HL-60 (cell line): ENCODE measurements around the gene SPON1.

Experiments used
- DNase-seq, 2 experiments: peaks; one replicate each; pipeline ENCODE4 v3.0.0-alpha.2; 2010 to 2020; ENCODE audit warnings: low read depth in 1 of 2, low spot score in 1 of 2
- H3K27ac ChIP-seq: fragments of 250-450 bp; sonication (Bioruptor Pico); replicated peaks from 2 replicates; pipeline ENCODE4 v1.5.1; 2020; ENCODE audit warnings: mild to moderate bottlenecking, moderate library complexity
- H3K27me3 ChIP-seq: fragments of 250-450 bp; sonication (Bioruptor Pico); 2 replicates; pipeline ENCODE4 v1.5.1; 2021; ENCODE audit warnings: mild to moderate bottlenecking, moderate library complexity; ENCODE audit not compliant: insufficient read depth, poor library complexity, severe bottlenecking
- H3K4me3 ChIP-seq: replicated peaks from 2 replicates; pipeline ENCODE4 v1.5.1; 2011; ENCODE audit warnings: mild to moderate bottlenecking, control low read depth, low read length; ENCODE audit not compliant: insufficient read depth
- CTCF ChIP-seq: IDR thresholded peaks from one replicate; pipeline ENCODE4 v1.5.1; 2011; ENCODE audit warnings: low read length, control low read depth, inconsistent platforms; ENCODE audit not compliant: insufficient read depth
- GABPA ChIP-seq: IDR thresholded peaks from 2 replicates; pipeline ENCODE4 v1.6.1; 2012; ENCODE audit warnings: low read depth
- POLR2AphosphoS5 ChIP-seq: IDR thresholded peaks from 2 replicates; pipeline ENCODE4 v1.6.1; 2012; ENCODE audit warnings: low read depth
- SPI1 ChIP-seq: IDR thresholded peaks from 2 replicates; pipeline ENCODE4 v1.6.1; 2012; ENCODE audit warnings: low read depth, mild to moderate bottlenecking, borderline replicate concordance
- TF ChIP-seq, protein P1 (sequence below): IDR thresholded peaks from 2 replicates; pipeline ENCODE4 v1.6.1; 2012; ENCODE audit warnings: low read depth; ENCODE audit not compliant: insufficient replicate concordance

Gene SPON1

DNA sequence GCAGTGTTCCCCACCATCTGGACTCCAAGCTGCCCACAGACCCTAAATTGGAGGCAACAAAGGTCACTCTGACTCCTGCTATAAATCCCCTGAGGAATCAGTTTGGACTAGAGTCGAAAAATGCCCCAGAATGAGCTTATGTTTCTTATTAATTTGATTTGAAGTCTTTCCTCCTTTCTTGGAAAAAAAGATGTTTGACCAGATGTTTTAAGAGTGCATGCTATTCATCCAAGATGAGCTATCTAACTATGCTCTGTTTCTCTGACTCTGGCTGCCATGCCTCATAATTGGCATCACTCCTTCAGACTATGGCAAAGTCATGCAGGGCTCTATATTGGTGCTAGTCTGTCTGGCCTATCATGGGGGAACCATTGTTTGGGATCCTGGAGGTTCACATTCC, 174.0 kb downstream of the SPON1 start:
- TF ChIP-seq, protein P1, sequence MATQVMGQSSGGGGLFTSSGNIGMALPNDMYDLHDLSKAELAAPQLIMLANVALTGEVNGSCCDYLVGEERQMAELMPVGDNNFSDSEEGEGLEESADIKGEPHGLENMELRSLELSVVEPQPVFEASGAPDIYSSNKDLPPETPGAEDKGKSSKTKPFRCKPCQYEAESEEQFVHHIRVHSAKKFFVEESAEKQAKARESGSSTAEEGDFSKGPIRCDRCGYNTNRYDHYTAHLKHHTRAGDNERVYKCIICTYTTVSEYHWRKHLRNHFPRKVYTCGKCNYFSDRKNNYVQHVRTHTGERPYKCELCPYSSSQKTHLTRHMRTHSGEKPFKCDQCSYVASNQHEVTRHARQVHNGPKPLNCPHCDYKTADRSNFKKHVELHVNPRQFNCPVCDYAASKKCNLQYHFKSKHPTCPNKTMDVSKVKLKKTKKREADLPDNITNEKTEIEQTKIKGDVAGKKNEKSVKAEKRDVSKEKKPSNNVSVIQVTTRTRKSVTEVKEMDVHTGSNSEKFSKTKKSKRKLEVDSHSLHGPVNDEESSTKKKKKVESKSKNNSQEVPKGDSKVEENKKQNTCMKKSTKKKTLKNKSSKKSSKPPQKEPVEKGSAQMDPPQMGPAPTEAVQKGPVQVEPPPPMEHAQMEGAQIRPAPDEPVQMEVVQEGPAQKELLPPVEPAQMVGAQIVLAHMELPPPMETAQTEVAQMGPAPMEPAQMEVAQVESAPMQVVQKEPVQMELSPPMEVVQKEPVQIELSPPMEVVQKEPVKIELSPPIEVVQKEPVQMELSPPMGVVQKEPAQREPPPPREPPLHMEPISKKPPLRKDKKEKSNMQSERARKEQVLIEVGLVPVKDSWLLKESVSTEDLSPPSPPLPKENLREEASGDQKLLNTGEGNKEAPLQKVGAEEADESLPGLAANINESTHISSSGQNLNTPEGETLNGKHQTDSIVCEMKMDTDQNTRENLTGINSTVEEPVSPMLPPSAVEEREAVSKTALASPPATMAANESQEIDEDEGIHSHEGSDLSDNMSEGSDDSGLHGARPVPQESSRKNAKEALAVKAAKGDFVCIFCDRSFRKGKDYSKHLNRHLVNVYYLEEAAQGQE: no peak
- TF ChIP-seq POLR2AphosphoS5 (no peak), GABPA (no peak), SPI1 (no peak), CTCF (no peak)
- DNase-seq: no peak
- no peak overlapping the region for H3K4me3 ChIP-seq
- H3K27ac ChIP-seq: no peak overlapping the region
- H3K27me3 ChIP-seq: no peaks in the 10 kb centered on the region

GRCh38 chr11:14137284-14137683, 174.8 kb downstream of the SPON1 start:
- H3K27ac ChIP-seq: no peak overlapping the region
- no peak for TF ChIP-seq POLR2AphosphoS5
- no peak for TF ChIP-seq SPI1
- TF ChIP-seq CTCF: no peak

GRCh38 chr11:14140991-14141390, 178.5 kb downstream of the SPON1 start:
- no peak for DNase-seq
- no peaks in the 10 kb centered on the region for H3K27me3 ChIP-seq
- no peak overlapping the region for H3K4me3 ChIP-seq
- no peak overlapping the region for H3K27ac ChIP-seq
- TF ChIP-seq SPI1: no peak
- no peak for TF ChIP-seq CTCF
- no peak for TF ChIP-seq POLR2AphosphoS5
- TF ChIP-seq, protein P1: no peak
- no peak for TF ChIP-seq GABPA

More at GRCh38 chr11:14137284-14137683, 174.8 kb downstream of the SPON1 start:
- no peak for DNase-seq
- Histone ChIP-seq H3K27me3 (no peaks in the 10 kb centered on the region), H3K4me3 (no peak overlapping the region)

GRCh38 chr11:14141676-14142075, 179.2 kb downstream of the SPON1 start:
- Histone ChIP-seq H3K27ac (no peak overlapping the region), H3K27me3 (no peaks in the 10 kb centered on the region), H3K4me3 (no peak overlapping the region)
- no peak for DNase-seq
- TF ChIP-seq GABPA: no peak
- TF ChIP-seq POLR2AphosphoS5: no peak
